ENCODE measurements around the gene GPANK1.

The GPANK1 gene

DNA sequence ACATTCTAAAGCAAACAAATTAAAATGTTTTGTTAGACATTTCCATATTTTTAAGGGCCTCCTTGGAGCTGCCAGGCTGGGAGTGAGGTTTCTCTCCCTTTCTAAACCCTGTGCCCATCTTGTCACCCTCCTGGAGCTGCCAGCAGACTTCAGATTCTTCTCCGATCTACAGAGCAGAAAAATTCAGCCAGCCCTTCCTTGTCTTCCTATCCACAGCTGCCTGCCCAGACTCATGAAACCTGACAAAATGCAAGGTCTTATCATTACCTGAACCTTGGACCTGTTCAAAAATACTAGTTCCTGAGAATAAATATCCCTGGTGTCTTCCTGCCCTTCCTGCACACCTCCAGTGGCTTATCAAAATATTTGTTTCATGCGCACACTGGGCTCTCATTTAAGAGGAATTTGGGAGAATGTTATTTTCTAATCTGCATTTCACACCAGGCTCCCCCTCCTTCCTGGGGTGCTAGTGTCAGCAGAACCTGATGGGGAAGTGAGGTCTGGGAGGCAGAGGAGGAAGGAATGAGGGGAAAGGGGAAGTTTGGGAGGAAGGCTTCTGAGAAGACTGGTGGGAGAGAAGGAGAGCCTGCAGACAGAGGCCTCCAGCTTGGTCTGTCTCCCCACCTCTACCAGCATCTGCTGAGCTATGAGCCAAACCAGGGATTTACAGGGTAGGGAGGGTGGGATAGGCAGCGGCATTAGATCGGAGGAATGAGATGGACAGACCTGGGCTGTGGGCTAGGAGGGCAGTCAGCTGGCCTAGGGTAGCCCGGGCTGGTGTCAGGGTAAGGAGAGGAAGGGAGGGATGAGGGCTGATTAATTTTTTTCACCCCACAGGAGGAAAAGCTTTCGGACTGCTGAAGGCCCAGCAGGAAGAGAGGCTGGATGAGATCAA lies 49.9 kb downstream of the GPANK1 start, which contains the start of gene AIF1:
Gene AIF1 (plus strand): TSS at position 551 of the 895 bp plus-strand sequence. CDS start 96 bp downstream, at position 647.
- DNase-seq = peak; percentile 25

DNA sequence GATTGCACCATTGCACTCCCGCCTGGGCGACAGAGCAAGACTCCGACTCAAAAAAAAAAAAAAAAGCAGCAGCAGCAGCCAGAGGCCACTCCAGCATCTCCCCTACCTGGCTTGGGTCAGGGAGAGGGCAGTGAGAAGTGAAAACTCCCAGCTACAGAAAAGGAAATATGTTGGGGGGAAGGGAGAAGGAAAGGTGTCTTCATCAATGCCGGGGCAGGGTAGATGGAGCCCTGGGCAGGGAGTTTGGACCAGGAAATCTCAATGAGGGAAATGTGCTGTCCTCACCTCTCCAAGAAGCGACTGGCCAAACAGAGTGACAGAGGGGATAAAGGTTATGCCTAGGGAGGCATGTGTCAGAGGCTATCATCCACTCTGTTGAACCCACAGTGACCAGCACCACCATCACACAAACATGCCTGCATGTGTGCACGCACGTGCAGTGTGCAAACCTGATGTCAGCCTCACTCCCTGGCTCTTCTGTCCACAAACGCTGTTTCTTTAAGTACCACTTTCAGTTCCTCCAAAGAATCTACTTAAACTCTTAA lies 50.6 kb downstream of the GPANK1 start:
- peak; percentile 38 for DNase-seq
